ENCODE results near the gene SMAGP. TPM values are rescaled to one million over a fixed set of nuclear protein-coding genes. Genes with fewer than 3 reads are reported as not detected.
"Not testable (repeated sequence)": the region's sequence is repeated elsewhere in the genome, so short reads cannot be mapped to it uniquely, and the experiment has no call there.

The SMAGP gene
- total and polyA plus RNA-seq, 12 donors: 2.0 to 7.3 (median 3.7) TPM

GRCh38 chr12:51265024-51265423, 5.2 kb downstream of the SMAGP start:
- intact Hi-C loops (cut with DNase I): loop anchor here in 6 of 10 donors (5.0 kb wide), 1 partner anchor 77 kb away; no protein-coding TSS in a partner anchor
- H3K27ac ChIP-seq: no peak overlapping the region
- H3K9me3 ChIP-seq: no peaks in the 10 kb centered on the region
- no peaks in the 10 kb centered on the region for H3K27me3 ChIP-seq
- DNase-seq (no peak), ATAC-seq (no peak)
- TF ChIP-seq, protein P1, sequence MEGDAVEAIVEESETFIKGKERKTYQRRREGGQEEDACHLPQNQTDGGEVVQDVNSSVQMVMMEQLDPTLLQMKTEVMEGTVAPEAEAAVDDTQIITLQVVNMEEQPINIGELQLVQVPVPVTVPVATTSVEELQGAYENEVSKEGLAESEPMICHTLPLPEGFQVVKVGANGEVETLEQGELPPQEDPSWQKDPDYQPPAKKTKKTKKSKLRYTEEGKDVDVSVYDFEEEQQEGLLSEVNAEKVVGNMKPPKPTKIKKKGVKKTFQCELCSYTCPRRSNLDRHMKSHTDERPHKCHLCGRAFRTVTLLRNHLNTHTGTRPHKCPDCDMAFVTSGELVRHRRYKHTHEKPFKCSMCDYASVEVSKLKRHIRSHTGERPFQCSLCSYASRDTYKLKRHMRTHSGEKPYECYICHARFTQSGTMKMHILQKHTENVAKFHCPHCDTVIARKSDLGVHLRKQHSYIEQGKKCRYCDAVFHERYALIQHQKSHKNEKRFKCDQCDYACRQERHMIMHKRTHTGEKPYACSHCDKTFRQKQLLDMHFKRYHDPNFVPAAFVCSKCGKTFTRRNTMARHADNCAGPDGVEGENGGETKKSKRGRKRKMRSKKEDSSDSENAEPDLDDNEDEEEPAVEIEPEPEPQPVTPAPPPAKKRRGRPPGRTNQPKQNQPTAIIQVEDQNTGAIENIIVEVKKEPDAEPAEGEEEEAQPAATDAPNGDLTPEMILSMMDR (IDR thresholded peaks at IDR 0.05): no peak
- peaks cover 0 to 27% (median 7%) of the 10 kb centered on the region in 9 donors for H3K4me1 ChIP-seq
- H3K4me3 ChIP-seq: no peak overlapping the region
- no peaks in the 10 kb centered on the region for H3K36me3 ChIP-seq

- intact Hi-C loops (cut with DNase I): no loop called here
- Histone ChIP-seq H3K27ac (no peak overlapping the region), H3K9me3 (no peaks in the 10 kb centered on the region), H3K36me3 (no peaks in the 10 kb centered on the region), H3K27me3 (no peaks in the 10 kb centered on the region), H3K4me1 (peaks cover 0 to 24% (median 4%) of the 10 kb centered on the region in 9 donors), H3K4me3 (no peak overlapping the region)
- ATAC-seq (no peak), DNase-seq (no peak)
- 96 to 97% methylated on average over 5 of the region's 5 CpGs for WGBS, 2 donors
- TF ChIP-seq, protein P1 (IDR thresholded peaks at IDR 0.05): no peak
These were observed 5.9 kb downstream of the SMAGP start for GRCh38 chr12:51264297-51264696.

- Histone ChIP-seq H3K27me3 (no peaks in the 10 kb centered on the region), H3K4me3 (no peak overlapping the region), H3K4me1 (peaks cover 0 to 14% (median 0%) of the 10 kb centered on the region in 9 donors), H3K36me3 (no peaks in the 10 kb centered on the region), H3K27ac (no peak overlapping the region), H3K9me3 (no peaks in the 10 kb centered on the region)
- intact Hi-C loops (cut with DNase I): no loop called here
- 95 to 99% methylated on average over 3 of the region's 3 CpGs for WGBS, 2 donors
- ATAC-seq: no peak
- DNase-seq: no peak
- TF ChIP-seq, protein P1 (IDR thresholded peaks at IDR 0.05): no peak
These were observed 6.9 kb downstream of the SMAGP start for GRCh38 chr12:51263341-51263740.

GRCh38 chr12:51262758-51263177, 7.4 kb downstream of the SMAGP start:
- Histone ChIP-seq H3K4me1 (peaks cover 0 to 8% (median 0%) of the 10 kb centered on the region in 9 donors), H3K27me3 (no peaks in the 10 kb centered on the region), H3K36me3 (no peaks in the 10 kb centered on the region), H3K9me3 (no peaks in the 10 kb centered on the region), H3K4me3 (no peak overlapping the region), H3K27ac (no peak overlapping the region)
- 65 to 74% methylated on average over 7 of the region's 7 CpGs for WGBS, 2 donors
- intact Hi-C loops (cut with DNase I): no loop called here
- TF ChIP-seq, protein P1 (IDR thresholded peaks at IDR 0.05): peak in 5 of 9 donors; percentile 18 to 35 (median 27)
- DNase-seq (no peak), ATAC-seq (peak in 1 of 8 donors; percentile 20)

DNA sequence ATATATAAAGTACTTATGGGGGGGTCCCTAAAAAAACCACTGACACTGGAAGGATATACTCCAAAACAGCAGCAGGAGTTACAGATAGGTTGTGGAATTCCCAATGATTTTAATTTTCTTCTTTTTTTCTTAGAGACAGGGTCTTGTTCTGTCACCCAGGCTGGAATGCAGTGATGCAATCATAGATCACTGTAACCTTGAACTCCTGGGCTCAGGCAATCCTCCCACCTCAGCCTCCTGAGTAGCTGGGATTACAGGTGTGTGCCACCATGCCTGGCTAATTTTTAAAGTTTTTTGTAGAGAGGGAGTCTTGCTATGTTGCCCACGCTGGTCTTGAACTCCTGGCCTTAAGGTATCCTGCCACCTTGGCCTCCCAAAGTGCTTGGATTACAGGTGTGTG, 10.6 kb downstream of the SMAGP start:
- H3K4me1 ChIP-seq; H3K27me3 ChIP-seq; intact Hi-C loops (cut with DNase I); H3K27ac ChIP-seq; H3K4me3 ChIP-seq; ATAC-seq; DNase-seq; H3K36me3 ChIP-seq; H3K9me3 ChIP-seq: not testable (repeated sequence)
- WGBS, 2 donors: 96 to 100% methylated on average over 1 of the region's 1 CpG

All from heart right ventricle (tissue), 16 donors.